HepG2 (cell line): ENCODE results near the gene CEP162. TPM values are rescaled to one million over a fixed set of nuclear protein-coding genes. Genes with fewer than 3 reads are reported as not detected.

Experiments
- ATAC-seq: fragments of 200-7000 bp; cut with Tn5 transposase; 3 replicates; pipeline ENCODE4 v1.9.1; 2020; ENCODE audit warnings: mild to moderate bottlenecking, moderate library complexity
- BruUV-seq: library from RNA; stranded (reverse); fragments of 400-500 nt; replicated peaks from 2 replicates; lab custom pipeline; 2021; lab: Mats Ljungman, UMichigan
- CTCF ChIA-PET: fragments of 300-600 bp; formaldehyde crosslinking; extraction: SDS; loops from one replicate; lab custom pipeline; 2021; ENCODE audit warnings: low total read pairs, inconsistent platforms, low intra/inter-chr PET ratio; lab: Yijun Ruan, JAX
- POLR2A ChIA-PET: fragments of 350-600 bp; sonication (Branson Sonifier 250); formaldehyde crosslinking; loops from one replicate; lab custom pipeline; 2020; ENCODE audit warnings: antibody characterized with exemption, inconsistent platforms; lab: Yijun Ruan, JAX
- DNase-seq: peaks from one replicate; pipeline ENCODE4 v3.0.0-alpha.2; 2015; ENCODE audit warnings: low spot score
- FAIRE-seq: peaks from 3 replicates; lab custom pipeline; 2011; peaks lifted over from hg19 to GRCh38; lab: Jason Lieb, UNC
- H2AFZ ChIP-seq: one replicate; pipeline ENCODE4 v1.6.1; 2011; ENCODE audit warnings: low read length, inconsistent platforms
- H3K27ac ChIP-seq: fragments of 300-600 bp; 3 replicates; pipeline ENCODE4 v1.8.0; 2011; ENCODE audit warnings: mixed run types, mild to moderate bottlenecking, mixed read lengths, low read length, inconsistent platforms; ENCODE audit not compliant: insufficient read depth; ENCODE audit errors: extremely low read length
- H3K27me3 ChIP-seq, 2 experiments: fragments of 200-600 bp in 1 of 2; 2 replicates in 1 of 2; 3 replicates in 1 of 2; pipeline versions ENCODE4 v1.6.0 to v1.8.0; 2011; ENCODE audit warnings: low read length in 2 of 2, mild to moderate bottlenecking in 2 of 2, moderate library complexity in 2 of 2, inconsistent platforms in 1 of 2; ENCODE audit not compliant: insufficient read depth in 2 of 2, control insufficient read depth in 1 of 2
- H3K36me3 ChIP-seq, 2 experiments: fragments of 200-600 bp in 1 of 2; replicated peaks in 1 of 2; 2 replicates in 1 of 2; 3 replicates in 1 of 2; pipeline versions ENCODE4 v1.5.1 to v1.8.0; 2011; ENCODE audit warnings: low read length in 2 of 2, inconsistent platforms in 1 of 2; ENCODE audit not compliant: insufficient read depth in 2 of 2, control insufficient read depth in 1 of 2
- H3K4me1 ChIP-seq: 2 replicates; pipeline ENCODE4 v1.5.1; 2012; ENCODE audit warnings: low read length, inconsistent platforms; ENCODE audit not compliant: insufficient read depth
- H3K4me2 ChIP-seq: 2 replicates; pipeline ENCODE4 v1.6.0; 2011; ENCODE audit warnings: low read depth, low read length, inconsistent platforms
- H3K4me3 ChIP-seq, 3 experiments: fragments of 200-600 bp in 1 of 3; sonication (generic), shearing (Covaris generic) in 1 of 3; replicated peaks in 1 of 3; 2 replicates each; pipeline ENCODE4 v1.5.1; 2011 to 2016; ENCODE audit warnings: low read length in 3 of 3, inconsistent platforms in 2 of 3, low read depth in 2 of 3, mild to moderate bottlenecking in 2 of 3, control low read depth in 1 of 3, mixed read lengths in 1 of 3; ENCODE audit not compliant: insufficient read depth in 1 of 3
- H3K79me2 ChIP-seq: one replicate; pipeline ENCODE4 v1.6.1; 2011; ENCODE audit warnings: low read length, inconsistent platforms; ENCODE audit not compliant: insufficient read depth
- H3K9ac ChIP-seq: 2 replicates; pipeline ENCODE4 v1.6.0; 2011; ENCODE audit warnings: mild to moderate bottlenecking, low read depth, low read length, inconsistent platforms; ENCODE audit not compliant: insufficient read depth
- H3K9me3 ChIP-seq: 2 replicates; pipeline ENCODE4 v1.5.1; 2012; ENCODE audit warnings: mild to moderate bottlenecking, low read length
- H4K20me1 ChIP-seq: 2 replicates; pipeline ENCODE4 v1.6.0; 2011; ENCODE audit warnings: inconsistent platforms, mild to moderate bottlenecking, low read length, moderate library complexity; ENCODE audit not compliant: insufficient read depth
- CEBPG ChIP-seq: IDR thresholded peaks from 2 replicates; pipeline ENCODE4 v1.6.1; 2016
- HNRNPLL ChIP-seq: fragments of 200-400 bp; formaldehyde crosslinking; IDR thresholded peaks from 2 replicates; pipeline ENCODE4 v1.6.1; 2017; ENCODE audit warnings: mild to moderate bottlenecking, low read depth, low read length; ENCODE audit not compliant: poor library complexity, severe bottlenecking
- ZNF737 ChIP-seq: sonication (generic); formaldehyde crosslinking; IDR thresholded peaks from 2 replicates; pipeline ENCODE4 v1.5.0; 2020; ENCODE audit warnings: missing genetic modification reagents, mild to moderate bottlenecking, borderline replicate concordance
- WGBS: methylation state at CpG from one replicate; pipeline ENCODE4 v1.1.6; 2017; ENCODE audit warnings: low lambda C conversion rate; 5-methylcytosine and 5-hydroxymethylcytosine counted together
- in situ Hi-C: cut with HindIII; loops from 2 replicates; pipeline ENCODE4 v1.10.0; 2017; ENCODE audit warnings: low pct_unique_long_range_greater_than_20kb; ENCODE audit not compliant: extremely low pct_ligation_motif_present
- intact Hi-C: fragments of 100-400 bp; cut with micrococcal nuclease; formaldehyde crosslinking; loops from one replicate; pipeline ENCODE4 v1.10.0; 2022; ENCODE audit not compliant: unreplicated experiment
- polyA plus RNA-seq, 8 experiments: library from polyadenylated mRNA; depleted of rRNA in 3 of 8; stranded (reverse) in 7 of 8; unstranded in 1 of 8; fragments of >200 nt; fragmentation: Illumina TruSeq in 4 of 8; extraction: Trizol in 4 of 8; gene quantifications; 2 replicates each; pipeline versions ENCODE4 v1.2.1 to v1.2.3, GENCODE V29; 2011 to 2016; ENCODE audit warnings: low read depth in 4 of 8, missing spikeins in 1 of 8, mixed read lengths in 1 of 8; ENCODE audit not compliant: insufficient read depth in 1 of 8
- total RNA-seq, 5 experiments: library from RNA; depleted of rRNA; stranded (reverse); fragments of >200 nt; fragmentation: Illumina TruSeq; extraction: Trizol; gene quantifications; 2 replicates each; pipeline ENCODE4 v1.2.3, GENCODE V29; 2016; ENCODE audit warnings: low read depth in 1 of 5
- TF ChIP-seq, protein P1 (sequence below): sonication (generic); formaldehyde crosslinking; IDR thresholded peaks from 2 replicates; pipeline ENCODE4 v1.8.0; 2022; ENCODE audit warnings: mild to moderate bottlenecking, missing genetic modification reagents
- TF ChIP-seq, protein P2 (sequence below): sonication (generic); formaldehyde crosslinking; IDR thresholded peaks from 2 replicates; pipeline ENCODE4 v1.4.0; 2020; ENCODE audit warnings: mild to moderate bottlenecking, low read depth, missing genetic modification reagents

Gene CEP162
- total and polyA plus RNA-seq, 2 of the 13 experiments (the other 11 are each of a cell fraction or from before 2014, with no cell fraction given), result 0.50 to 7.9 TPM

DNA sequence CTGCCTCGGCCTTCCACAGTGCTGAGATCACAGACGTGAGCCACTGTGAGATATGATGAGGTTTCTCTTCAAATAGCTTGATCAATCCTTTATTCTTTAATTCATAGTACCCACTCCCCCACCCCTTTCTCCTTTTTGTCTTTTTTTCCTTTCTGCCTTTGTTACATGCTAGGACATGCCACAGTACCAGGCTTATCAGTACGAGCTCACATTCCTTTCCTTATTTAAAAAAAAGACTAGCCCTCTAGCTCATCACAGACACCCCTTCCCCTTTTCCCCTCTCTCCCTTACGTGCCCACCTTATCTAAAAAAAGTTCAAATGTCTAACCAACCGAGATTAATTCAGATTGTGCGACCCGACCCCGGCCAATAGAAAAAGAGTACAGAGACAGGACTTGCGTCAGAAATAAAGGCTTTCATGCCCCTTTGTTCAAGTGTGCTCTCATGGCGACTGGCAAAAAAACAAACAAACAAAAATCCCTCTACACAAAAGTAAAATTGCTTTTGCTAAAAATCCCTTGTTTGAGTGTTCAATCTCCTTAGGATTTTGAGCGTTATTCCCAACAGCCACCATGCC is 144.7 kb downstream of the CEP162 start:
- H2AFZ ChIP-seq, result no peak overlapping the region
- no peak for DNase-seq
- CTCF ChIA-PET, result no interaction called here
- POLR2A ChIA-PET, result no interaction called here
- peaks cover 24% of the 10 kb centered on the region for H3K4me1 ChIP-seq
- WGBS, result 31% methylated on average over 11 of the region's 11 CpGs
- H3K27ac ChIP-seq, result no peak overlapping the region
- no peak overlapping the region for H3K4me3 ChIP-seq
- in situ Hi-C loops, result no loop called here
- H3K9me3 ChIP-seq, result no peaks in the 10 kb centered on the region
- BruUV-seq, result no TSS peak
- FAIRE-seq, result no peak
- no peak overlapping the region; the same call in 1 of the 2 replicates for H3K4me2 ChIP-seq
- H3K27me3 ChIP-seq, result no peaks in the 10 kb centered on the region
- TF ChIP-seq CEBPG (CRISPR knock-in tag), result no peak
- TF ChIP-seq, protein P1, sequence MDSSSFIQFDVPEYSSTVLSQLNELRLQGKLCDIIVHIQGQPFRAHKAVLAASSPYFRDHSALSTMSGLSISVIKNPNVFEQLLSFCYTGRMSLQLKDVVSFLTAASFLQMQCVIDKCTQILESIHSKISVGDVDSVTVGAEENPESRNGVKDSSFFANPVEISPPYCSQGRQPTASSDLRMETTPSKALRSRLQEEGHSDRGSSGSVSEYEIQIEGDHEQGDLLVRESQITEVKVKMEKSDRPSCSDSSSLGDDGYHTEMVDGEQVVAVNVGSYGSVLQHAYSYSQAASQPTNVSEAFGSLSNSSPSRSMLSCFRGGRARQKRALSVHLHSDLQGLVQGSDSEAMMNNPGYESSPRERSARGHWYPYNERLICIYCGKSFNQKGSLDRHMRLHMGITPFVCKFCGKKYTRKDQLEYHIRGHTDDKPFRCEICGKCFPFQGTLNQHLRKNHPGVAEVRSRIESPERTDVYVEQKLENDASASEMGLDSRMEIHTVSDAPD (CRISPR knock-in tag), result no peak
- no peak for TF ChIP-seq HNRNPLL
- TF ChIP-seq, protein P2, sequence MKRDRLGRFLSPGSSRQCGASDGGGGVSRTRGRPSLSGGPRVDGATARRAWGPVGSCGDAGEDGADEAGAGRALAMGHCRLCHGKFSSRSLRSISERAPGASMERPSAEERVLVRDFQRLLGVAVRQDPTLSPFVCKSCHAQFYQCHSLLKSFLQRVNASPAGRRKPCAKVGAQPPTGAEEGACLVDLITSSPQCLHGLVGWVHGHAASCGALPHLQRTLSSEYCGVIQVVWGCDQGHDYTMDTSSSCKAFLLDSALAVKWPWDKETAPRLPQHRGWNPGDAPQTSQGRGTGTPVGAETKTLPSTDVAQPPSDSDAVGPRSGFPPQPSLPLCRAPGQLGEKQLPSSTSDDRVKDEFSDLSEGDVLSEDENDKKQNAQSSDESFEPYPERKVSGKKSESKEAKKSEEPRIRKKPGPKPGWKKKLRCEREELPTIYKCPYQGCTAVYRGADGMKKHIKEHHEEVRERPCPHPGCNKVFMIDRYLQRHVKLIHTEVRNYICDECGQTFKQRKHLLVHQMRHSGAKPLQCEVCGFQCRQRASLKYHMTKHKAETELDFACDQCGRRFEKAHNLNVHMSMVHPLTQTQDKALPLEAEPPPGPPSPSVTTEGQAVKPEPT (CRISPR knock-in tag), result no peak
- no peak for TF ChIP-seq ZNF737
- no peak for ATAC-seq
- H3K36me3 ChIP-seq, result no peaks in the 10 kb centered on the region
- no peaks in the 10 kb centered on the region for H4K20me1 ChIP-seq
- H3K79me2 ChIP-seq, result no peaks in the 10 kb centered on the region
- intact Hi-C loops, result no loop called here
- no peak overlapping the region for H3K9ac ChIP-seq
